ENCODE data around the gene PAK1.

Gene PAK1

GRCh38 chr11:77440678-77441077 is 33.2 kb downstream of the PAK1 start:
- H3K4me1 ChIP-seq, result no peaks in the 10 kb centered on the region; the same call in 1 of the 2 replicates
- H3K4me3 ChIP-seq (ENCODE audit: low read depth, low read length), result no peak overlapping the region
- H3K9me3 ChIP-seq, result no peaks in the 10 kb centered on the region

GRCh38 chr11:77438487-77438886 is 35.4 kb downstream of the PAK1 start:
- H3K9me3 ChIP-seq, result no peaks in the 10 kb centered on the region
- no peak for DNase-seq
- H3K4me1 ChIP-seq, result no peaks in the 10 kb centered on the region; the same call in 1 of the 2 replicates
- no peaks in the 10 kb centered on the region for H3K27me3 ChIP-seq
- no peak overlapping the region for H3K4me3 ChIP-seq (ENCODE audit: low read depth, low read length)
- TF ChIP-seq CTCF (IDR thresholded peaks at IDR 0.05; ENCODE audit: low read depth, low read length), result no peak
- H3K36me3 ChIP-seq, result no peaks in the 10 kb centered on the region

More at GRCh38 chr11:77440678-77441077, 33.2 kb downstream of the PAK1 start:
- no peaks in the 10 kb centered on the region for H3K27me3 ChIP-seq
- no peaks in the 10 kb centered on the region for H3K36me3 ChIP-seq
- no peak for DNase-seq
- TF ChIP-seq CTCF (IDR thresholded peaks at IDR 0.05; ENCODE audit: low read depth, low read length), result no peak

DNA sequence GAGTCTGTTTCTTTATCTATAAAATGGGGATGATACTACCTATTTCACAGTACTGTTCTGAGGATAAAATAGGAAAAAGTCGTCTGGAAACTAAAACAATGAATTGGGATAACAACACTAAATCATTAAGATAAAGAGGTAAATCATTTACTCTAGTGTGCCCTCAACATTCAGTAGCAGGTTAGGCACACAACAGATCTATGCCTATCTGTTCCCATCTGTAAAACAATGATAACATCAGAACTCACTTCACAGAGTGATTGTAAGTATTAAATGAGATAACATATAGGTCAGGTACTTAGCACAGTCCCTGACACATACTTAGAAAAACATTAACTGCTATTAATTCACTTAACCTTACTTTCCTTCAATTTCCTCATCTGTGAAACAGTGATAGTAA is 36.9 kb downstream of the PAK1 start:
- Histone ChIP-seq H3K4me1 (no peaks in the 10 kb centered on the region; the same call in 1 of the 2 replicates), H3K36me3 (no peaks in the 10 kb centered on the region), H3K27me3 (no peaks in the 10 kb centered on the region), H3K9me3 (no peaks in the 10 kb centered on the region), H3K4me3 (ENCODE audit: low read depth, low read length) (no peak overlapping the region)
- no peak for DNase-seq
- no peak for TF ChIP-seq CTCF (IDR thresholded peaks at IDR 0.05; ENCODE audit: low read depth, low read length)

DNA sequence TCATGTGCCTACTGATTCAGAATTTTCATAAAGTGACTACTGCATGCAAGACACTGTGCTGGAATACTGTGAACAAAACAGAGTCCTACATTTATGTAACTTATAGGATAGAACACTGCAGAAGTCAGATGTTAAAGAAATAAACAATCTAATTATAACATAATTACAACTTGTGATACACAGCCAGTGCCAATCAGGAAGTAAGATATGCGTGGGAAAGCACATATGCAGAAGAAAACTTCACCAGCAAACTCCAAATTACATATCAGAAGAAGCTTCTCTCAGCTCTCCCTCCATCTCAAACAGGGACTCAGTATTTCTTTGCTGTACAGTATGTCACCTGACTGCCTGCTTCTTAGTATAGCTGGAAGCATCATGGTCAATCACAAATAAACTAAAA is 37.4 kb downstream of the PAK1 start:
- no peaks in the 10 kb centered on the region; the same call in 1 of the 2 replicates for H3K4me1 ChIP-seq
- TF ChIP-seq CTCF (IDR thresholded peaks at IDR 0.05; ENCODE audit: low read depth, low read length), result no peak
- H3K27me3 ChIP-seq, result no peaks in the 10 kb centered on the region
- no peak for DNase-seq
- H3K9me3 ChIP-seq, result no peaks in the 10 kb centered on the region
- no peaks in the 10 kb centered on the region for H3K36me3 ChIP-seq
- H3K4me3 ChIP-seq (ENCODE audit: low read depth, low read length), result no peak overlapping the region

DNA sequence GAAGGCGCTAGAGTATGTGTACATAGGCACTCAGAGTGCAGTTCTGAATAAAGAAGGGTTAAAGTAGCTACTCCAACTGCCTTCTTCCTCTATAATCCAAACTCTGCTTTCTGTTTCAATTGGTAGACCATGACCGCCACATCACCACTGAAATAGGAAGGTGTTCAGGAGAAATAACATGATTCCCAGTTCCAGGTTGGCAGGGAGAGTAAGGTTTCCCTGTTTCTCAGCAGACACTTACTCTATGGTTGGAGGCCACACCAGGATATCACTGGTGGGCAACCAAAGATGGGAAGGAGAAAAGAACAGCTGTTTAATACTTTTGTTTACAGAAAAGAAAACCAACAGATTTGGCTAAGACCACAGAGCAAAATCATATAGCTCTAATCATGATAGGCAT is 37.9 kb downstream of the PAK1 start:
- Histone ChIP-seq H3K27me3 (no peaks in the 10 kb centered on the region), H3K4me3 (ENCODE audit: low read depth, low read length) (no peak overlapping the region), H3K36me3 (no peaks in the 10 kb centered on the region), H3K4me1 (no peaks in the 10 kb centered on the region; the same call in 1 of the 2 replicates), H3K9me3 (no peaks in the 10 kb centered on the region)
- DNase-seq, result no peak
- no peak for TF ChIP-seq CTCF (IDR thresholded peaks at IDR 0.05; ENCODE audit: low read depth, low read length)

DNA sequence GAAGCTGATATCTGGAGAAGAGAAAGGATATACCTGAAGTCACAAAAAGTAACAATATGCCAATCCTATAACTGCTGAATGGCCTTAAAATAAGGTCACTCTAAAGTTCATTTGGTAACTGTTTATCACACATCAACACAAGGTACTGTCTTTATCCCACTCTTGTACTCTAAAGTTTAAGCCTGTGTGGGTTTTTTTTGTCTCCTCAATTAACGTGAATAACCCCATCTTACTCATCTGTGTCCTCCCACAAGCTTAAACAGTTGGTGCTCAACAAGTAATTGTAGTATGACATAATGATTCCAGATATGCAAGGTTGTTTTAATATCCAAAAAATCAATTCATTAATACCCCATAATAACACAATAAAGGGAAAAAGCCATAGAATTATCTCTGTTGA is 42.1 kb downstream of the PAK1 start:
- no peak for DNase-seq
- Histone ChIP-seq H3K4me1 (no peaks in the 10 kb centered on the region; the same call in 1 of the 2 replicates), H3K4me3 (ENCODE audit: low read depth, low read length) (no peak overlapping the region), H3K36me3 (no peaks in the 10 kb centered on the region), H3K27me3 (no peaks in the 10 kb centered on the region; the same call in 1 of the 2 replicates), H3K9me3 (peaks cover 3% of the 10 kb centered on the region; the same call in 1 of the 2 replicates)
- no peak for TF ChIP-seq CTCF (IDR thresholded peaks at IDR 0.05; ENCODE audit: low read depth, low read length)

Data from BE2C (cell line).